GM12873 (cell line): ENCODE measurements around the gene C19orf81.

ENCODE experiments used
- TF ChIP-seq, protein P1 (sequence below): IDR thresholded peaks from 2 replicates; pipeline ENCODE4 v1.5.1; 2012; ENCODE audit warnings: low read depth, mild to moderate bottlenecking, moderate library complexity, low read length, control low read depth; ENCODE audit not compliant: insufficient read depth; ENCODE audit errors: missing control alignments

Gene C19orf81

DNA sequence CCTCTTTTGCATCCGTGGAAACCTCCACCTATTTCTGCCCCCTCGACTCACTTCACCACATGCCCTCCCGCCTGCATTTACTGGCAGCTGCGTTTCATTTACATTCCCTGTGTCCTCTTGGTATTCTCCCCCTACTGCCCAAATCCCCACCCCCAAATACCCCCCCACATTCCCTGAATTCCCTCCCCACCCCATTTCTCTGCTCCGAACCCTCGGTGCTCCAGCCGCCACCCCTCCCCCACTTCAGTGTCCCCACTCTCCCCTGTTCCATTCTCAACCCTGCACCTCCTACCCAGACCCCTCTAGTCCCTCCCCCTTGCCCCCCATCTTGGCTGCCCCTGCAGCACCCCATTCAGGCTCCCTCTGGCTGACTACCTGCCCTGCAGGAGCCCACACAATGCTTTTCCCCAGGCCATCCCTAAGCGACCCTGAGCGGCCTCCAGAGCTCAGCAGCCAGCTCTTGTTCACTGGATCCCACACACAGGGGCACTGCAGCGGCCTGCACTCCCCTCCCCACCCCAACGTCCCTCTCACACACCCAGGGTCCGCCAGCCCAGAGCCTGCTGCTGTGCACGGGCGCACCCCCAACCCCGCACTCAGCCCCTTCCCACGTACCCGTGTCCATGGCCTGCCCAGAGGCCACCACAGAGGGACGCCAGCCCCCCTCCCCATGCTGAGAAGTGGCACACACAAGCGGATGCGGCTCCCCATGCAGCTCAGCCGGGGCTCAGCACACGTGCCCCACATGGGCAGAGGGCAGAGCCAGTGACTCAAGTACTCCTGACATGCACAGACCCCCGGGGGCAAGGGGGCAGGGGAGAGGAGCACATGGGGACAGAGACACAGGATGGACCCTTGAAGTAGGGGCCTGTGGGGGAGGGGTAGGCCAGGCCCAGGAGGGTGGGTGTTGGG is 44.1 kb downstream of the C19orf81 start:
- TF ChIP-seq, protein P1, sequence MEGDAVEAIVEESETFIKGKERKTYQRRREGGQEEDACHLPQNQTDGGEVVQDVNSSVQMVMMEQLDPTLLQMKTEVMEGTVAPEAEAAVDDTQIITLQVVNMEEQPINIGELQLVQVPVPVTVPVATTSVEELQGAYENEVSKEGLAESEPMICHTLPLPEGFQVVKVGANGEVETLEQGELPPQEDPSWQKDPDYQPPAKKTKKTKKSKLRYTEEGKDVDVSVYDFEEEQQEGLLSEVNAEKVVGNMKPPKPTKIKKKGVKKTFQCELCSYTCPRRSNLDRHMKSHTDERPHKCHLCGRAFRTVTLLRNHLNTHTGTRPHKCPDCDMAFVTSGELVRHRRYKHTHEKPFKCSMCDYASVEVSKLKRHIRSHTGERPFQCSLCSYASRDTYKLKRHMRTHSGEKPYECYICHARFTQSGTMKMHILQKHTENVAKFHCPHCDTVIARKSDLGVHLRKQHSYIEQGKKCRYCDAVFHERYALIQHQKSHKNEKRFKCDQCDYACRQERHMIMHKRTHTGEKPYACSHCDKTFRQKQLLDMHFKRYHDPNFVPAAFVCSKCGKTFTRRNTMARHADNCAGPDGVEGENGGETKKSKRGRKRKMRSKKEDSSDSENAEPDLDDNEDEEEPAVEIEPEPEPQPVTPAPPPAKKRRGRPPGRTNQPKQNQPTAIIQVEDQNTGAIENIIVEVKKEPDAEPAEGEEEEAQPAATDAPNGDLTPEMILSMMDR, result no peak

DNA sequence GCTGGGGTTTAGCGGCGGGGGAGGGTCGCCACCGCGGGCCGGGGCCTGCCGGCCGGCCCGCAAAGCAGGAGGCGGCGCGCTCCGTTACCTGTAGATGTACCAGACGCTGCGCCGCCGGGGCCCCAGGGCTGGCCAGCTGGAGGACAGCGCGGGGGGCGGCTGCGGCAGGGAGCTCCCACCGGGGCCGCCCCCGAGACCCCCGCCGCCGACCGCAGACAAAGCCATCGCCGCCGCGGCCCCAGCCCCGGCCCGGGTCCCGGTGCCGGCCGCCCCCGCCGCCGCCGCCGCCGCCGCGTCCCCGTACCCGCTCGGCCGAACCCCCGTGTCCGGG is 45.5 kb downstream of the C19orf81 start:
- TF ChIP-seq, protein P1, result no peak

DNA sequence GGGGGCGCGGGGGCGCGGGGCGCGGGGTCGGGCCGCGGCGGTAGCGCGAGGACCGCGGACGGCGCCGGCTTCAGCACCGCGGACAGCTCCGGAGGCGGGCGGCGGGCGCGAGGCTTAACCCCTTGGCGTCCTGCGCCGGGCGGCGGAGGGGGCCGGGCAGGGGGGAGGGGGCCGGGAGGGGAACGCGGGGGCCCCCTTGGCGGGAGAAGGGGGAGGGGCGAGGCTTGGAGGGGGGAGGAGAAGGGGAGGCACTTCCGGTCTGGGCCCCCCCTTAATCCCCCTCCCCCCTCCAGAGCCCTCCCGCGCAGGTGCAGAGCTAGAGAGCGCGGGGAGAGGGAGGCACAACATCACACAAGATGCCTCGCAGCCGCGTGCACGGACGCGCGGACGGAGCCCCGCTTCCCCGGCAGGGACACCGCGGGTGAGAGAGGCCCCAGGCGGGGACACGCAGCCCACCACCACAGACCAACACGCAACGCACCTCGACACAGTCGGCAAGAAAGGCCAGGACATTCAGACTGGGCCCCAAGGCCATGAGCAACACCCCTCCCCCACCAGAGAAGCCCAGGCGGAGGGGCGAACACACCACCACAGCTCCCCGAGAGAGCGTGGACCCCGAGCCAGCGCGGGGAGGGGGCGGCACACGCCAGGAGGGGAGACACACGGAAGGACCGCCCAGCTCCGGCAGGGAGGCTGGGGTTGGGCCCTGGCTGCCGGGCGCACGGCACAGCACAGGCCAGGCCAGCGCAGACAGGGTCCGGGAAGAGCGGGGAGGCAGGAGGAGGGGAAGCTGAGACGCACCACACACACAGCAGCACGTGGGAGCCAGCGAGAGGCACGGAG is 46.2 kb downstream of the C19orf81 start:
- TF ChIP-seq, protein P1, result no peak

DNA sequence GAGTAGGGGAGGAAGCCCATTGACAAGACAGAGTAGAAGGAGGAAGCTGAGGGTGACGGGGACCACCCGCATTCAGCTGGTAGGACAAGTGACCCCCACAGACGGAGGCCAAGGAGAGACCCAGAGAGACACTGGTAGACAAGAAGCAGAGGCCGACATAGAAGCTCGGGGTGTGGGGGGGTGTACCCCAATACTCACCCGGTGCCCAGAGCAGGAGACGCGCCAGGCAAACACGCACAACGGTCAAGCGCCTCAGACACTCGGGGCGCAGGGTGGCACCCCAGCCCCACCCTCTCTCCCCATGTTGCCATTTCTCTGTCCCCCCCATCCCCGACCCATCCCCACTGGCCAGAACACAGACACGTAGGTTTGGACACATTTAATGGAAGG is 46.8 kb downstream of the C19orf81 start:
- TF ChIP-seq, protein P1, result no peak

DNA sequence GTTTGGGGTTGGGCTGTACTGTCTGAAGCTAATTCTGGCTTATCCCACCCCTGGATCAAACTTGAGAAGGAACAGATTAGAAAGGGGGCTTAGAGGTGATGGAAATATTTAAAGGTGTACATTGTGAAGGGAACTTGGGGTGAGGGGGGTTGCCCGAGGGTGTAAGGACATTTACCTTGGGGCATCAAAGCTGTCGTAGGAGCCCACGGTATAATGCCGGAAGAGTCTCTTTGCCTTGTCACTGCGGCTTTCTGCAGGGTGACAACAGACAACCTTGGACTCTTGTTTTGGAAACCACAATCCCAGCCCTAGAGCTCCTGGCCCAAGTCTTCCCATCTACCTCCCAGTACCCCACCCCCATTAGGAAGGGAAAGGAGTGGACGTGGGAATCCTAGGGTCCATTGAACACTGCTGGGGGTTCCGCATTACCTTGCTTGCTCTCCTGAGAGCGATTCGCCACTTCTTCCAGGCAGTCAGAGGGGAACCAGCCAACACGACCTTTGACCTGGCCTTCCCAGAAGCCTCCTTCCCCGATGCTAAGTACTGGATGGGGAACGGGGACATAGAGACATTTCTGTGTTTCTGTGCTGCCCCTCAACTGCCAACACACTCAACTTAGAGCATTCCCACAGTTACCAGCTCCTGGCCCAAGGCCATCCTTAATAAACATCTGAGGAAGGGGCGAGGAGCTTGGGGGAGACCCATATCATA is 48.3 kb downstream of the C19orf81 start:
- TF ChIP-seq, protein P1, result no peak

DNA sequence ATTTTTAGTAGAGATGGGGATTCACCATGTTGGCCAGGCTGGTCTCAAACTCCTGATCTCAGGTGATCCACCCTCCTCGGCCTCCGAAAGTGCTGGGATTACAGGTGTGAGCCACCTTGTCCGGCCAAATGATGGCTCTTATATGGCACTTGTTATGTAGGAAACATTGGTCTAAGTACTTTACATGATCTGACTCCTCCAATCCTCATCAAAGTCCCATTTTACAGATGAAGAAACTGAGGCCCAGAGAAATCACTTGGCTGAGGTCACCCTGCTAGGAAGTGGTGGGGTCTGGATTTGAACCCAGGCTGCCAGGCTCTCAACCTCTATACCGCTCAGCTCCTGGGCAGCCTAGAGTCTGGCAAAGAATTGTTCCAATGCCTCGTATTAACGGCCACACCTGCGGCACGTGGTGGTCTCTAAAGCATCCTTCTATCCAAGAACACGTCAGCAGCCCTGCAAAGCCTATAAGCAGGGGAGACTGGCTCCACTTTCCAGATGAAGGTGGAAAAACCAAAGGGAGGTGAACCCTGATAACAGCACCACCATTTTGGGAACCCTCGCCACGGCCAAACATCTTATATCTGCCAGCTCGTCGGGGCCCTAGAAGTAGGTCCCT is 52.2 kb downstream of the C19orf81 start:
- TF ChIP-seq, protein P1, result no peak
